CD4-positive, alpha-beta T cell treated with Interleukin-6 at 100 ng/mL for 8 hours (primary cell): ENCODE results near the gene SERTM2.

Experiments
- DNase-seq: peaks from one replicate; pipeline ENCODE4 v3.0.0-alpha.2; 2020; ENCODE audit warnings: mixed read lengths, low spot score

SERTM2 gene

GRCh38 chrX:111560801-111561200 lies 49.4 kb downstream of the SERTM2 start:
- no peak for DNase-seq

- DNase-seq: no peak
Observed at GRCh38 chrX:111561851-111562250, 50.4 kb downstream of the SERTM2 start.

- DNase-seq: no peak
Observed at GRCh38 chrX:111567542-111568255, 56.3 kb downstream of the SERTM2 start.

GRCh38 chrX:111568354-111568753 lies 56.9 kb downstream of the SERTM2 start:
- no peak for DNase-seq

GRCh38 chrX:111568817-111569216 lies 57.4 kb downstream of the SERTM2 start:
- DNase-seq: no peak
